Measurements from ENCODE around the gene MAST1.
"Not testable (repeated sequence)": the region's sequence is repeated elsewhere in the genome, so short reads cannot be mapped to it uniquely, and the experiment has no call there.

The MAST1 gene

GRCh38 chr19:12793290-12794195 is 44.8 kb upstream of the MAST1 start:
- Histone ChIP-seq H3K9me3 (ENCODE audit: control insufficient read depth in 2 of 2, low read length in 2 of 2) (no peaks in the 10 kb centered on the region), H3K4me1 (ENCODE audit: control insufficient read depth in 2 of 2, insufficient read depth in 2 of 2, low read length in 2 of 2) (peaks cover 41 to 42% of the 10 kb centered on the region in 2 donors), H3K9ac (ENCODE audit: low read depth in 1 of 2, low read length in 2 of 2) (peak overlapping the region; percentile 97 to 99), H3K36me3 (ENCODE audit: control insufficient read depth in 2 of 2, insufficient read depth in 2 of 2, low read length in 2 of 2) (peaks cover 2 to 4% of the 10 kb centered on the region in 2 donors), H3K27me3 (ENCODE audit: control insufficient read depth in 2 of 2, insufficient read depth in 2 of 2, low read length in 2 of 2) (no peaks in the 10 kb centered on the region), H3K4me3 (ENCODE audit: low read length in 2 of 2) (peak overlapping the region; percentile 93 to 96), H3K27ac (ENCODE audit: low read depth in 2 of 2, low read length in 2 of 2) (peak overlapping the region; percentile 100)

- peak overlapping the region; percentile 97 to 99 for H3K9ac ChIP-seq (ENCODE audit: low read depth in 1 of 2, low read length in 2 of 2)
- no peaks in the 10 kb centered on the region for H3K27me3 ChIP-seq (ENCODE audit: control insufficient read depth in 2 of 2, insufficient read depth in 2 of 2, low read length in 2 of 2)
- H3K27ac ChIP-seq (ENCODE audit: low read depth in 2 of 2, low read length in 2 of 2), result peak overlapping the region; percentile 100
- H3K9me3 ChIP-seq (ENCODE audit: control insufficient read depth in 2 of 2, low read length in 2 of 2), result no peaks in the 10 kb centered on the region
- peak overlapping the region; percentile 93 to 96 for H3K4me3 ChIP-seq (ENCODE audit: low read length in 2 of 2)
- H3K4me1 ChIP-seq (ENCODE audit: control insufficient read depth in 2 of 2, insufficient read depth in 2 of 2, low read length in 2 of 2), result peaks cover 33 to 34% of the 10 kb centered on the region in 2 donors
- H3K36me3 ChIP-seq (ENCODE audit: control insufficient read depth in 2 of 2, insufficient read depth in 2 of 2, low read length in 2 of 2), result peaks cover 3 to 4% of the 10 kb centered on the region in 2 donors
These were observed 43.9 kb upstream of the MAST1 start for GRCh38 chr19:12794196-12794941.

GRCh38 chr19:12794971-12795381 is 43.3 kb upstream of the MAST1 start:
- H3K4me1 ChIP-seq (ENCODE audit: control insufficient read depth in 2 of 2, insufficient read depth in 2 of 2, low read length in 2 of 2), result peaks cover 32 to 33% of the 10 kb centered on the region in 2 donors
- no peak overlapping the region for H3K27ac ChIP-seq (ENCODE audit: low read depth in 2 of 2, low read length in 2 of 2)
- H3K27me3 ChIP-seq (ENCODE audit: control insufficient read depth in 2 of 2, insufficient read depth in 2 of 2, low read length in 2 of 2), result no peaks in the 10 kb centered on the region
- H3K4me3 ChIP-seq (ENCODE audit: low read length in 2 of 2), result no peak overlapping the region
- no peaks in the 10 kb centered on the region for H3K9me3 ChIP-seq (ENCODE audit: control insufficient read depth in 2 of 2, low read length in 2 of 2)
- no peak overlapping the region for H3K9ac ChIP-seq (ENCODE audit: low read depth in 1 of 2, low read length in 2 of 2)
- peaks cover 4 to 9% of the 10 kb centered on the region in 2 donors for H3K36me3 ChIP-seq (ENCODE audit: control insufficient read depth in 2 of 2, insufficient read depth in 2 of 2, low read length in 2 of 2)

- no peaks in the 10 kb centered on the region for H3K27me3 ChIP-seq (ENCODE audit: control insufficient read depth in 2 of 2, insufficient read depth in 2 of 2, low read length in 2 of 2)
- peak overlapping the region; percentile 85 to 86 for H3K27ac ChIP-seq (ENCODE audit: low read depth in 2 of 2, low read length in 2 of 2)
- peaks cover 4 to 14% of the 10 kb centered on the region in 2 donors for H3K36me3 ChIP-seq (ENCODE audit: control insufficient read depth in 2 of 2, insufficient read depth in 2 of 2, low read length in 2 of 2)
- H3K4me1 ChIP-seq (ENCODE audit: control insufficient read depth in 2 of 2, insufficient read depth in 2 of 2, low read length in 2 of 2), result peaks cover 26 to 30% of the 10 kb centered on the region in 2 donors
- peak overlapping the region; percentile 37 to 64 for H3K4me3 ChIP-seq (ENCODE audit: low read length in 2 of 2)
- H3K9ac ChIP-seq (ENCODE audit: low read depth in 1 of 2, low read length in 2 of 2), result peak overlapping the region; percentile 62 to 78
- H3K9me3 ChIP-seq (ENCODE audit: control insufficient read depth in 2 of 2, low read length in 2 of 2), result no peaks in the 10 kb centered on the region
These were observed 41.9 kb upstream of the MAST1 start for GRCh38 chr19:12796146-12797071.

- H3K27me3 ChIP-seq (ENCODE audit: control insufficient read depth in 2 of 2, insufficient read depth in 2 of 2, low read length in 2 of 2), result no peaks in the 10 kb centered on the region
- H3K9me3 ChIP-seq (ENCODE audit: control insufficient read depth in 2 of 2, low read length in 2 of 2), result no peaks in the 10 kb centered on the region
- no peak overlapping the region for H3K4me3 ChIP-seq (ENCODE audit: low read length in 2 of 2)
- H3K27ac ChIP-seq (ENCODE audit: low read depth in 2 of 2, low read length in 2 of 2), result no peak overlapping the region
- H3K4me1 ChIP-seq (ENCODE audit: control insufficient read depth in 2 of 2, insufficient read depth in 2 of 2, low read length in 2 of 2), result peaks cover 28 to 34% of the 10 kb centered on the region in 2 donors
- peaks cover 4 to 14% of the 10 kb centered on the region in 2 donors for H3K36me3 ChIP-seq (ENCODE audit: control insufficient read depth in 2 of 2, insufficient read depth in 2 of 2, low read length in 2 of 2)
- no peak overlapping the region for H3K9ac ChIP-seq (ENCODE audit: low read depth in 1 of 2, low read length in 2 of 2)
These were observed 41.2 kb upstream of the MAST1 start for GRCh38 chr19:12797141-12797587.

- H3K9me3 ChIP-seq (ENCODE audit: control insufficient read depth in 2 of 2, low read length in 2 of 2); H3K9ac ChIP-seq (ENCODE audit: low read depth in 1 of 2, low read length in 2 of 2); H3K4me3 ChIP-seq (ENCODE audit: low read length in 2 of 2); H3K27ac ChIP-seq (ENCODE audit: low read depth in 2 of 2, low read length in 2 of 2); H3K27me3 ChIP-seq (ENCODE audit: control insufficient read depth in 2 of 2, insufficient read depth in 2 of 2, low read length in 2 of 2): not testable (repeated sequence)
- Histone ChIP-seq H3K4me1 (ENCODE audit: control insufficient read depth in 2 of 2, insufficient read depth in 2 of 2, low read length in 2 of 2) (peaks cover 32 to 37% of the 10 kb centered on the region in 2 donors), H3K36me3 (ENCODE audit: control insufficient read depth in 2 of 2, insufficient read depth in 2 of 2, low read length in 2 of 2) (peaks cover 4 to 13% of the 10 kb centered on the region in 2 donors)
These were observed 40.7 kb upstream of the MAST1 start for GRCh38 chr19:12797607-12798006.

GRCh38 chr19:12799742-12800465 is 38.4 kb upstream of the MAST1 start:
- H3K27ac ChIP-seq (ENCODE audit: low read depth in 2 of 2, low read length in 2 of 2), result no peak overlapping the region
- H3K4me3 ChIP-seq (ENCODE audit: low read length in 2 of 2), result peak overlapping the region in 1 of 2 donors; percentile 95
- H3K4me1 ChIP-seq (ENCODE audit: control insufficient read depth in 2 of 2, insufficient read depth in 2 of 2, low read length in 2 of 2), result peaks cover 24 to 27% of the 10 kb centered on the region in 2 donors
- no peaks in the 10 kb centered on the region for H3K27me3 ChIP-seq (ENCODE audit: control insufficient read depth in 2 of 2, insufficient read depth in 2 of 2, low read length in 2 of 2)
- H3K9me3 ChIP-seq (ENCODE audit: control insufficient read depth in 2 of 2, low read length in 2 of 2), result no peaks in the 10 kb centered on the region
- H3K9ac ChIP-seq (ENCODE audit: low read depth in 1 of 2, low read length in 2 of 2), result peak overlapping the region in 1 of 2 donors; percentile 32
- H3K36me3 ChIP-seq (ENCODE audit: control insufficient read depth in 2 of 2, insufficient read depth in 2 of 2, low read length in 2 of 2), result peaks cover 4 to 12% of the 10 kb centered on the region in 2 donors

- H3K27me3 ChIP-seq (ENCODE audit: control insufficient read depth in 2 of 2, insufficient read depth in 2 of 2, low read length in 2 of 2), result no peaks in the 10 kb centered on the region
- no peaks in the 10 kb centered on the region for H3K9me3 ChIP-seq (ENCODE audit: control insufficient read depth in 2 of 2, low read length in 2 of 2)
- H3K4me1 ChIP-seq (ENCODE audit: control insufficient read depth in 2 of 2, insufficient read depth in 2 of 2, low read length in 2 of 2), result peaks cover 21 to 27% of the 10 kb centered on the region in 2 donors
- H3K36me3 ChIP-seq (ENCODE audit: control insufficient read depth in 2 of 2, insufficient read depth in 2 of 2, low read length in 2 of 2), result peaks cover 4 to 12% of the 10 kb centered on the region in 2 donors
- H3K27ac ChIP-seq (ENCODE audit: low read depth in 2 of 2, low read length in 2 of 2), result no peak overlapping the region
- peak overlapping the region; percentile 83 to 95 for H3K4me3 ChIP-seq (ENCODE audit: low read length in 2 of 2)
- H3K9ac ChIP-seq (ENCODE audit: low read depth in 1 of 2, low read length in 2 of 2), result peak overlapping the region; percentile 32 to 83
These were observed 37.9 kb upstream of the MAST1 start for GRCh38 chr19:12800466-12800770.

- Histone ChIP-seq H3K9me3 (ENCODE audit: control insufficient read depth in 2 of 2, low read length in 2 of 2) (no peaks in the 10 kb centered on the region), H3K9ac (ENCODE audit: low read depth in 1 of 2, low read length in 2 of 2) (peak overlapping the region; percentile 83 to 99), H3K27ac (ENCODE audit: low read depth in 2 of 2, low read length in 2 of 2) (peak overlapping the region; percentile 30 to 77), H3K4me1 (ENCODE audit: control insufficient read depth in 2 of 2, insufficient read depth in 2 of 2, low read length in 2 of 2) (peaks cover 18 to 24% of the 10 kb centered on the region in 2 donors), H3K27me3 (ENCODE audit: control insufficient read depth in 2 of 2, insufficient read depth in 2 of 2, low read length in 2 of 2) (no peaks in the 10 kb centered on the region), H3K4me3 (ENCODE audit: low read length in 2 of 2) (peak overlapping the region; percentile 83 to 95), H3K36me3 (ENCODE audit: control insufficient read depth in 2 of 2, insufficient read depth in 2 of 2, low read length in 2 of 2) (peaks cover 4 to 12% of the 10 kb centered on the region in 2 donors)
These were observed 37.3 kb upstream of the MAST1 start for GRCh38 chr19:12800923-12801465.

All from mucosa of rectum (tissue), 2 donors.